ENCODE measurements around the gene CLRN3. TPM values are rescaled to one million over a fixed set of nuclear protein-coding genes. Genes with fewer than 3 reads are reported as not detected.

The CLRN3 gene, protein sequence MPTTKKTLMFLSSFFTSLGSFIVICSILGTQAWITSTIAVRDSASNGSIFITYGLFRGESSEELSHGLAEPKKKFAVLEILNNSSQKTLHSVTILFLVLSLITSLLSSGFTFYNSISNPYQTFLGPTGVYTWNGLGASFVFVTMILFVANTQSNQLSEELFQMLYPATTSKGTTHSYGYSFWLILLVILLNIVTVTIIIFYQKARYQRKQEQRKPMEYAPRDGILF
- total RNA-seq: not detected

DNA sequence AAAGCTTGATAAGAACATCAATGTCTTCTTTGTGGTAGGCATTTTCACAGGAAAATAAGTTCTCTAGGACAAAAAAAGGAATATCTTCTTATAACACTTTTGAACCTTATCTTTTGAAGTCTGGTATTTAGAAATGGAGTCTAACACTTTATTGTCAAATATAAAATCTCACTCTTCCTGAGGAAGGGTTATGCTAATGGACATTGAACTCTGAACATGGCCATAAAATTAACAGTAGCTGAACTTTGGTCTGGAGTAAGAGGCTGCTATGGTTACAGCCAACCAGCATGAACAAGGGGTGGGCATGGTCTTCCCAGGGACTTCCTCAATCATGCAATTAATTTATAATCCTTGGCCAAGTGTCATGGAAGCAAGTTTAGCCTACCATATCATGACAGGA lies at the start of gene CLRN3:
CLRN3 (minus strand) TSS at position 199 of the 400 bp plus-strand sequence; CDS start at position 42, 157 bp downstream.
- DNase-seq: no peak
- ATAC-seq: no peak
- ChIA-PET CTCF (interaction anchor here (1.6 kb wide), 1 partner anchor 13 kb away, joined by 7 read pairs; no protein-coding TSS in a partner anchor), POLR2A (no interaction called here)
- H3K36me3 Mint-ChIP-seq (ENCODE audit: low read depth): no peaks in the 10 kb centered on the region
- peaks cover 2% of the 10 kb centered on the region for H3K27me3 Mint-ChIP-seq
- H3K27ac Mint-ChIP-seq: no peak within 1 kb of the TSS
- no peaks in the 10 kb centered on the region for H3K4me1 Mint-ChIP-seq
- intact Hi-C loops (cut with DNase I, micrococcal nuclease): no loop called here
- H3K4me3 Mint-ChIP-seq: no peak within 1 kb of the TSS
- peaks cover 2% of the 10 kb centered on the region for H3K9me3 Mint-ChIP-seq (ENCODE audit: low read depth)

DNA sequence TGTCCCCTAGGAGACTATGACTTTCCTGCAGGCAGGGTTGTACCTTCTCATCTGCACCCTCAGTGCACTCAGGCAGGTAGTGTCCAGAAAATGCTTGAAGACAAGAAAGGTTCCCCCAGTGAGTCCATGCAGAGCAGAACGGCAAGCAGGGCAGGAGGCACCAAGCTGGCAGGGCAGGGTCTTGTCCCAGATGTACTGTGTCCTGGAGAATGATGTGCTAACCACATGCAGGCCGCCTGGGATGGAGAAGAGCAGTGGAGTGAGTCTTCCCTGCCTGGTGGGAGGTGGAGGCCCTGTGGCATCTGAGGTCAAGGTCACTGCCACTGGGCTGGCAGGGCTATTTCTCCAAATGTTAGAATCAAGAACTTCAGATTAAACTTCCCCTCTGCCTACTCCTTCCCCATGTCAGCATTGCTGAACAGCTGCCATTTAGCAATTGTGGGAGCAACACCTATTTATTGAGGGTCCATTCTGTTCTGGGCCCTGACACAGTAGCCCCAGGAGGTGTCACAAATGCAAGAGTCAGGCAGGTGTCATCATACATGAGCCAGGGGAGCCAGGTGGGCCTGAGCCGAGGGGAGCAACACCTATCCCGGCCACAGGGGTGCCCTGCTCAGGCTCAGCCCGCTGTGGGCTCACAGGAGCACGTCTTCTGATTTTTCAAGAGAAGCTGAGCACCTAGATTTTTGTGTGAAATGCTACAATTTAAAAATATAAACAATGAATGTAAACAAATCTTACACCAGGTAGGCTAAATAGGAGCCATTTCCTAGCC lies 48.3 kb upstream of the CLRN3 start:
- intact Hi-C loops (cut with DNase I, micrococcal nuclease): no loop called here
- Mint-ChIP-seq H3K27ac (no peak overlapping the region), H3K4me3 (no peak overlapping the region), H3K4me1 (peaks cover 22% of the 10 kb centered on the region), H3K27me3 (peaks cover 4% of the 10 kb centered on the region), H3K36me3 (ENCODE audit: low read depth) (no peaks in the 10 kb centered on the region), H3K9me3 (ENCODE audit: low read depth) (no peaks in the 10 kb centered on the region)
- ChIA-PET CTCF (interaction anchor here (0.6 to 1.8 kb wide), 4 partner anchors 58 to 1979 kb away, joined by 3 to 4 read pairs (median 4); no protein-coding TSS in a partner anchor), POLR2A (no interaction called here)
- ATAC-seq (no peak), DNase-seq (no peak)

DNA sequence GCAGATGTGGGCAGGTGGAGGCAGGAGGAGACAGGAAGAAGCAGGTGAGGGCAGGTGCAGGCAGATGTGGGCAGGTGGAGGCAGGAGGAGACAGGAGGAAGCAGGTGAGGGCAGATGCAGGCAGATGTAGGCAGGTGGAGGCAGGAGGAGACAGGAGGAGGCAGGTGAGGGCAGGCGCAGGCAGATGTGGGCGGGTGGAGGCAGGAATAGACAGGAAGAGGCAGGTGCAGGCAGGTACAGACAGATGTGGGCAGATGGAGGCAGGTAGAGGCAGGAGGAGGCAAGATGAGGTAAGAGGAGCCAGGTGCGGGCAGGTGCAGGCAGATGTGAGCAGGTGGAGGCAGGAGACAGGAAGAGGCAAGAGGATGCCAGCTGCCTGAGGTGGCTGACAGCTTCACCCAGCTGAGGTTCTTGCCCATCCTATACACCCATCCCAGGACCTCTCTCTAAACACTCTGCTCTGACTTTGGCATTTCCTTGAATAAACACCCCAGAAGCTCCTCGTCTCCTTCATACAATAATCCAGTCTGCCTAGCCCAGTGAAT lies 47.1 kb upstream of the CLRN3 start:
- intact Hi-C loops (cut with DNase I, micrococcal nuclease): no loop called here
- CTCF ChIA-PET: interaction anchor here (0.6 kb wide), 1 partner anchor 59 kb away, joined by 3 read pairs; no protein-coding TSS in a partner anchor
- no peak overlapping the region for H3K4me3 Mint-ChIP-seq
- H3K27ac Mint-ChIP-seq: no peak overlapping the region
- DNase-seq (no peak), ATAC-seq (no peak)
- no peaks in the 10 kb centered on the region for H3K36me3 Mint-ChIP-seq (ENCODE audit: low read depth)
- POLR2A ChIA-PET: no interaction called here
- peaks cover 11% of the 10 kb centered on the region for H3K4me1 Mint-ChIP-seq
- H3K27me3 Mint-ChIP-seq: peaks cover 4% of the 10 kb centered on the region
- H3K9me3 Mint-ChIP-seq (ENCODE audit: low read depth): no peaks in the 10 kb centered on the region

DNA sequence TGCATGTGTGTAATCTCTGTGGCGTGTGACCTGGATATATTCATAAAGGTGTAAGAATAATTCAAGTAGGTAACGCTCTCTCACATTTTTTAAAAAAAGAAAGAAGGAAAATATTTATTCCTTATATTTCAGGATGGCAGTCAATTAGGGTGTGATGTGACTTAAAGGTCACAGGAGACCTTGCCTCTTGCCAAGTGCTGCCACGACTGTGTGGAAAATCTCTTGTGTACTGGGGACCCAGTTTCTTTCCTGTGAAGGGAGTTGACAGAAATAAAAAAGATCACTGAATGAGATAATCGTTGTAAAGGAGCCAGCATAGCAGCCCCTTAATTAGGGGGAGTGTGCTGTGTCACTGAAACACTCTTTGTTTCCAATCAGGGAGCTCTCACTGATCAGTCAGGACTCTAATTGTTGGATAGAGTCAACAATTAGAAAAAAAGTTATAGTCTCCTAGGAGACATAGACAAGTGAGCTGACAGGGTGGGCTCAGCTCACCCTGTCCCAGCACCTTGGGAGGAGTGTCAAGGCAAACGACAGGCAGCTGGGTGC lies 45.2 kb upstream of the CLRN3 start:
- peaks cover 4% of the 10 kb centered on the region for H3K27me3 Mint-ChIP-seq
- no peak overlapping the region for H3K4me3 Mint-ChIP-seq
- peaks cover 6% of the 10 kb centered on the region for H3K4me1 Mint-ChIP-seq
- no peaks in the 10 kb centered on the region for H3K9me3 Mint-ChIP-seq (ENCODE audit: low read depth)
- DNase-seq: no peak
- H3K27ac Mint-ChIP-seq: no peak overlapping the region
- ChIA-PET POLR2A (no interaction called here), CTCF (interaction anchor here (0.7 to 1.5 kb wide), 3 partner anchors 32 to 78 kb away, joined by 3 to 9 read pairs (median 4); no protein-coding TSS in a partner anchor)
- intact Hi-C loops (cut with DNase I, micrococcal nuclease): no loop called here
- no peaks in the 10 kb centered on the region for H3K36me3 Mint-ChIP-seq (ENCODE audit: low read depth)
- ATAC-seq: no peak

DNA sequence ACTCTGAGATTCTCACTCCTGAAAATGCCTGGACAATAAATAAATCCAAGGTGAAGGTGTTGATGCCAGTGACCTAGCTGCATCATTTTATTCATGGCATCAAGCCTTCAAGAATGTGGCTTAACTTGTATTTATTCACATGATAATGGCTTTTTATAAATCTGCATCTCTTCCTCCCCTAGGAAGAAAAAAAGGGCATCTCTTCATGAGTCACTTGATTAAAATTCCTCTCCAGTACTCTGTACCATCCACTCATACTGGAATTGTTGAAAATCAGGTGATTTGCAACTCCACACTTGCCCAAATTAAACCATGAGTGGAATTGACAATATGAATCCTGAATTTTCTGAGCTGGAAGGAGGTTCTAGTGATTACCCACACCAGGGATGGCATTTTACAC lies 44.3 kb upstream of the CLRN3 start:
- Mint-ChIP-seq H3K4me1 (no peaks in the 10 kb centered on the region), H3K36me3 (ENCODE audit: low read depth) (no peaks in the 10 kb centered on the region), H3K4me3 (no peak overlapping the region), H3K9me3 (ENCODE audit: low read depth) (no peaks in the 10 kb centered on the region), H3K27ac (no peak overlapping the region), H3K27me3 (peaks cover 4% of the 10 kb centered on the region)
- ATAC-seq (no peak), DNase-seq (no peak)
- intact Hi-C loops (cut with DNase I, micrococcal nuclease): no loop called here
- POLR2A ChIA-PET: no interaction called here
- CTCF ChIA-PET: interaction anchor here (0.7 to 1.1 kb wide), 2 partner anchors 13 to 79 kb away, joined by 3 read pairs; no protein-coding TSS in a partner anchor

DNA sequence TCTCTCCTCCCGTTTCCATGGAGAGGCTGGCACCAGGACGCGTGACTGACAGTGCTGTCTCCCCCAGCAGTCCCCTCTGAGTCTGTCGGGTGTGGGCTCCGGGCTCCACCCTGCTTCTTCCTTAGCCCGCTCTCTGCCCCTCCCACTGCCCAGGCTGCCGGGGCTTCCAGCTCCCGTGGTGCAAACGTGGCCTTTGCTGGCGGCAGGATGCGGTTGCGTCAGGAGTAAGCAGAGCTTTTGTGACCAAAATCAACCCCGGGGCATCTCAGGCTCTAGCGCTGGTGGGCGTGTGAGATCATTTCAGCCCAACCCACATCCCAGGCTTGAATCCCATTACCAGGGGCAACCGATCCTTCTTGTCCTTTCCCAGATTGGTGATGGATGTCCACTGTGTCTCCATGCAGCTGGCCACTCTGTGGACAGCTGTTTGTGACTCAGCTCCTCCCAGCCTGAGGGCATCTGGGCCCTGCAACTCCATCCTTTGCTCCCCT lies 42.4 kb upstream of the CLRN3 start:
- Mint-ChIP-seq H3K4me3 (no peak overlapping the region), H3K36me3 (ENCODE audit: low read depth) (no peaks in the 10 kb centered on the region), H3K27ac (no peak overlapping the region), H3K4me1 (no peaks in the 10 kb centered on the region), H3K9me3 (ENCODE audit: low read depth) (no peaks in the 10 kb centered on the region), H3K27me3 (peaks cover 4% of the 10 kb centered on the region)
- POLR2A ChIA-PET: no interaction called here
- CTCF ChIA-PET: interaction anchor here (1.6 kb wide), 1 partner anchor 10 kb away, joined by 3 read pairs; no protein-coding TSS in a partner anchor
- ATAC-seq (no peak), DNase-seq (no peak)
- intact Hi-C loops (cut with DNase I, micrococcal nuclease): no loop called here

DNA sequence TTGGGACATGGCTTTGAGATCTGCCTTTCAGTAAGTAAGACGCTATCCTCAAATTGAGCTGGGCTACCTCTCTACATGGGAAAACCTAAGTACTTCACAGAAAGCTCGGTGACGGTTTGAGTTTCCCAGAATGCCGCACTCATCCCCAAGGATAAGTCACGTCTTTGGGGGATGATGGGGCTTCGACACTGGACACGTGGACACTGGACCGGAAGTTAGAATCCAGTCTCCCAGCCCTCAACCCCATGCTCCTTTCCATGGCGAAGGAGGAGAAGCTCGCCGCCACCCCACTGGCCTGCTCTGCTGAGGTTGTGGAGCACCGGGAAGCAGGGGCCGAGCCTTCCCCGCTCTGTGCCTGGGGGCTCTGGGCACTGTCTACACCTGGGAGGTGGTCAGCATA lies 41.6 kb upstream of the CLRN3 start:
- ATAC-seq (no peak), DNase-seq (no peak)
- H3K4me1 Mint-ChIP-seq: no peaks in the 10 kb centered on the region
- H3K27ac Mint-ChIP-seq: no peak overlapping the region
- ChIA-PET CTCF (interaction anchor here (1.1 kb wide), 1 partner anchor 16 kb away, joined by 3 read pairs; no protein-coding TSS in a partner anchor), POLR2A (no interaction called here)
- H3K27me3 Mint-ChIP-seq: peaks cover 4% of the 10 kb centered on the region
- no peaks in the 10 kb centered on the region for H3K9me3 Mint-ChIP-seq (ENCODE audit: low read depth)
- H3K4me3 Mint-ChIP-seq: no peak overlapping the region
- no peaks in the 10 kb centered on the region for H3K36me3 Mint-ChIP-seq (ENCODE audit: low read depth)
- intact Hi-C loops (cut with DNase I, micrococcal nuclease): no loop called here

DNA sequence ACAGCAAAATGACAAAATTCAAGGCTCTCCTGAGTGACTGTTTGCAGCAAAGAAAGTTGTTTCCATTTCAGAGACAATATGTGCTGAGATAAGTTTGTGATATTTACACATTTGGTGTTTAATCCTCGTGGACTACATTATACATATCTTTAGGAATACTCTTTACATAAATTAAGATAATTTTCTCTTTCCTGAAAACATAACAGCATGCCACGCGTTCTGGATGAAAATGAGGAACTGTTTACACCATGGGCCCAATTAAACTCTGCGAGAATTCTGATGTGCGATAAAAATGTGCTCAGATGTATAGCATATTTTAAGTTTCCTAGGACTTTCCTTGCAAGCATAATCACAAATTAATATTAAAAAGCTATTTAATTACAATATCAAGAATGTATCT lies 40.5 kb upstream of the CLRN3 start:
- ChIA-PET POLR2A (no interaction called here), CTCF (interaction anchor here (1.1 kb wide), 1 partner anchor 15 kb away, joined by 3 read pairs; no protein-coding TSS in a partner anchor)
- H3K4me1 Mint-ChIP-seq: no peaks in the 10 kb centered on the region
- H3K36me3 Mint-ChIP-seq (ENCODE audit: low read depth): no peaks in the 10 kb centered on the region
- no peak overlapping the region for H3K4me3 Mint-ChIP-seq
- no peak overlapping the region for H3K27ac Mint-ChIP-seq
- intact Hi-C loops (cut with DNase I, micrococcal nuclease): no loop called here
- no peak for ATAC-seq
- H3K9me3 Mint-ChIP-seq (ENCODE audit: low read depth): no peaks in the 10 kb centered on the region
- peaks cover 3% of the 10 kb centered on the region for H3K27me3 Mint-ChIP-seq
- DNase-seq: no peak

DNA sequence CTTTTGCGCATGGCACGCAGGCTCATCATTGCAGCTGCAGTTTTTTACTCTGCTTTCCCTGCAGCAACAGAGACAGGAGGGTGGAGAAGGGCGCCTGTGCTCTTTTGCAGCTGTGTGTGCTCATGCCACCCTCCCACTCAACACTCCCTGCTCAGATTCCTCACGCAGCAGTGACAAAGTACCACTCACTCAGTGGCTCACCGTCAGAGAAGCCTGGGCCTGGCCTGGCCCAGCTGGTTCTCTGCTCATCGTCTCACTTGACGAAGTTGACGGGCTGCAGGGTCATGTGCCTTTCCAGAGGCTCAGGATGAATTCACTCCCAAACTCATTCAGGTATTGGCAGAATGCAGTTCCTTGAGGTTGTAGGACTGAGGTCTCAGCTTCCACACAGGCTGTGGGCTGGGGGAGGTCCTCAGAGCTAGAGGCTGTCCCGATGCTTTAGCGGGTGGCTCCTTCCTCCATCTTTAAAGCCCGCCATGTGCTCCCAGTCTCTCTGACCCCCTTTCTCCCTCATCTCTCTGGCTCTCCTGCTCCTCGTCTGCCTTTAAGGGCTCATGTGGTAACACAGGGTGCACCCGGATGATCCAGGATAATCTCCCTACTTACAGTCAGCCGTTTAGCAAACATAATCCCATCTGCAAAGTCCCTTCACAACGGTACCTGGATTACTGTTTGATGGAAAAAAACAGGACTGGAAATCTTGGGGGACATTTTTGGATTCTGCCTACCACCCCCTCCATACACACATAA lies 40.0 kb upstream of the CLRN3 start:
- POLR2A ChIA-PET: no interaction called here
- CTCF ChIA-PET: interaction anchor here (0.8 kb wide), 1 partner anchor 25 kb away, joined by 3 read pairs; no protein-coding TSS in a partner anchor
- H3K9me3 Mint-ChIP-seq (ENCODE audit: low read depth): no peaks in the 10 kb centered on the region
- no peaks in the 10 kb centered on the region for H3K27me3 Mint-ChIP-seq
- no peaks in the 10 kb centered on the region for H3K4me1 Mint-ChIP-seq
- no peak overlapping the region for H3K4me3 Mint-ChIP-seq
- no peak for DNase-seq
- H3K27ac Mint-ChIP-seq: no peak overlapping the region
- H3K36me3 Mint-ChIP-seq (ENCODE audit: low read depth): no peaks in the 10 kb centered on the region
- intact Hi-C loops (cut with DNase I, micrococcal nuclease): no loop called here
- ATAC-seq: no peak

DNA sequence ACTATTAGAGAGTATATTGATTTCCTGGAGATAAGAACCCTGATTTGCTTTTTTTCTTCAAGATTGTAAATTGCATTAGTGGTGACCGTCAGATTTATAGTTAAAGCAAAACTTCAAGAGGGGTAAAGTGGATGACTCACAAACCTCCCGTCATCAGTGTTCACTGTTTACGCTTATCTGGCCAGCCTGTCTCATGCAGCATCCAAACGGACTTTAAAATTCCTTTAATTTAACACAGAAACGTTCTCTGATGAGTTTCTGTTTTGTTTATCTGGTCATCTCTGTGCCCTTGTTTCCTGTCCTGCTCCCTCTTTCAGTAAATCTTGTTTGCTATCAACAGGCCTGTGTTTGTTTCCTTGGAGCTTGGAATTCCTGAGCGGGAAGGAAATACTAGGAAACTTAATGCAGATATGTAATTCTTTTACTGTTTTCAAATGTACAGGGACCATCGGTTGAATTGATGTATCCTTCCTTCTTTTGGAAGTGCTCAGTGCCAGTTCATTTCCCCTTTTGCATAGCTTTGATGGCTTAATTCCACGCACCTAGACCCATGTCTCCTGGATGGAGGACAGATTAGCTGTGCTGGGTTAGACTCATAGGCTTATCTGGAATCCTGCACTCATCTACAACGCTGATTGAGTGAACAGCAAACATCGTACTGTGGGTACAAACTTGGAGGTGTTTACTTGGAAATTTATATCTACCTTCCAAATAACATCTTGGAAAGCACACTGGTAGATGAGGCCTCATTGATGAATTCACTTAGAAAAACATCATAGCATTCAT lies 35.5 kb upstream of the CLRN3 start:
- H3K27me3 Mint-ChIP-seq: no peaks in the 10 kb centered on the region
- no peak overlapping the region for H3K4me3 Mint-ChIP-seq
- ChIA-PET POLR2A (no interaction called here), CTCF (interaction anchor here (0.7 kb wide), 1 partner anchor 17 kb away, joined by 3 read pairs; no protein-coding TSS in a partner anchor)
- H3K9me3 Mint-ChIP-seq (ENCODE audit: low read depth): no peaks in the 10 kb centered on the region
- intact Hi-C loops (cut with DNase I, micrococcal nuclease): no loop called here
- H3K36me3 Mint-ChIP-seq (ENCODE audit: low read depth): no peaks in the 10 kb centered on the region
- no peak for DNase-seq
- no peak overlapping the region for H3K27ac Mint-ChIP-seq
- no peaks in the 10 kb centered on the region for H3K4me1 Mint-ChIP-seq
- no peak for ATAC-seq
